8988T (cell line): Measurements from ENCODE around the gene STK11IP.

Source experiments
- DNase-seq: peaks from one replicate; pipeline ENCODE4 v3.0.0; 2011

STK11IP gene

DNA sequence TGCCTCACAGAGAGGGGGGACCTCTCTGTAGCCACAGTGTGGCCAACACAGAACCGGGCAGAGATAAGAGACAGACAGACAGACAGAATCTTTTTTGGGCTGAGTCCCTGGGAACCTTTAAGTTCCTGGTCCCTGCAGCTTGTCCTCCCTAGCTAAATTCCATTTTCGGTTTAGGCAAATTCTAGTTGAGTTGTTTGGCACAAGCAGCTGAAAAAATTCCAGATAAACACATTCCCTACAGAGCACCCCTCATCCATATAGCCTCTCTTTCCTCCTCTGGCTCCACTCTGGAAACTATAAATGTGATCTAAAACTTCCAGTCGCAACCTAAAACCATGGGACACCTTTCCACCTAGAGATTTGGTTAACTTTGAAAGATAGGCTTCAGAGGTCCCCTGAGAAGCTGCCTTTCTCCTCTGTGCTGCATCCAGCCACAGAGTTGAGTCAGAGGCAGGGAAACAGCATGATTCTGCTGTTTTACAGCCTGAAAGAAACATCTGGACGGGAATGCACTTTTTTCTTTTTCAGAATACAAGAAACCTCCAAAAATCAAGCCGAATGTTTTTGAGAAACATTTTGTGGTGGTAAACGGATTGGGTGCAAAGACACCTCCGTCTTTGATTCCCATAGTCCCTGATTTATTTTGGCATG, 60.7 kb downstream of the STK11IP start:
- DNase-seq, result no peak

DNA sequence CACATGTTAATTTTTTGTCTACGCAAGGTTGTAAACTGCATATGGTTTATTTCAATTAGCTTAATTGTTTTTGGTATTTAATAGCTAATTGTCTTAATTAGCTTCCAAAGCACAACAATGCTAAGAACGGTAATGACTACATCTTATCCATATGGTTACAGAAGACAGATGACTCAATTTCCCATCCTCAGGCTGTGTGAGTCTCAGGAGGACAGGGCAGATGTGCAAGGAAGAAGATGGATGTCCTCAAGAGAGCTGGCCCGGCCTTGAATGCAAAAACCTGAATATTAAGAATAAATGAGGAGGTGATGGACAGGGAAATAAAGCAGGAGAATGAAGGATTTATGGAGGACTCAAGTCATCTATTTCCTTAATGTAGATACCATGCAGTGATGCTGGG, 61.2 kb downstream of the STK11IP start:
- DNase-seq, result no peak

DNA sequence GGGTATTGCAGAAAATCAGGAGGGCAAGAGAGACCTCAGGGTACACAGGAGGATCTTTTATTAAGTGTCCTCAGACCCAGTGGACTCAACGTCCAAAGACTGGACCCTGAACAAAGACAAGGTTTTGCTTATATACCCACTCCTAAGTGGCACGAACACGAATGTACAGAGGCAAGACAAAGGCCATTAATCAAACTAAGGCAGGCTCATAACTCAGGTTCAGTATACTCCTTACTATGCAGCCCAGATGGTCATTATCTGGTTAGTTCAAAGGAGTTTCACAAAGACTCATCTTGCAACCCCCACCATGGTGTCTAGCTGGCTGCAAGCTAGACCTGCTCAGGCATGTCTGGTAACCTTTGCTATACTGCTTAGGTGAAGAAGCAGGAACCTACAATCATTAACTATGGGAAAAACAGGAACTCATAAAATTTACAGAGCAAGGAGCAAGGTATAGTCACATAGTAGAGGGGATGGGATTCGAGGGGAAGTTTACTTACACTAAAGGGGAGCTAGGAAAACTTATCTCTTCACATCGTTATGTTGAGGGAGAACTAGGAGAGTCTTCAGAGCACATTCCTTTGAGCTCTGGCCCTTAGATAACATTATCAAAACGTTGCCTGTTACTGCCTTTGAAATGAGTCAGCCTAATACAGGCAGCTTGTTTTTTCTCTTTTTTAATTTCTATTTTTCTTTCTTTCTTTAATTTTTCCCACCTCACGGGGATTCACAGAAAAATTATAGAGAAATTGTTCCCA, 63.7 kb downstream of the STK11IP start:
- DNase-seq, result no peak

DNA sequence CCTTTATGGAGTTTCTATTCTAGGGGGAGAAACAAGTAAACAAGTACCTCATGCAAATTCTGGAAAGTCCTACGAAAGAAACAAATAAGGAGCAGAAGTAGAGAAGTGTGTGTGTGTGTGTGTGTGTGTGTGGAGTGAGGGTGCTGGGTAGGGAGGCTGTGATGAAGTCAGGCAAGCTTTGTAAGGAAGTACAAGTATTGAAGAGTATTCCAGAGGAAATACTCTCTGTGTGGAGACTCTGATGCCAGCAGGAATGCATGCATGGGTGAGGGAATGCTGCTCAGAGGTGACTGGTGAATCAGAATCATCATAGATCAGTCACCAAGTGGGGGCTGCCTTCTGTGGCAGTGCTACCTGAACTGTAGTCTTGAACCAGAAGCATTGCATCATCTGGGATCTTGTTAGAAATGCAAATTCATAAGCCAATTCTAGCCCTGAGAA, 64.3 kb downstream of the STK11IP start:
- DNase-seq, result no peak

DNA sequence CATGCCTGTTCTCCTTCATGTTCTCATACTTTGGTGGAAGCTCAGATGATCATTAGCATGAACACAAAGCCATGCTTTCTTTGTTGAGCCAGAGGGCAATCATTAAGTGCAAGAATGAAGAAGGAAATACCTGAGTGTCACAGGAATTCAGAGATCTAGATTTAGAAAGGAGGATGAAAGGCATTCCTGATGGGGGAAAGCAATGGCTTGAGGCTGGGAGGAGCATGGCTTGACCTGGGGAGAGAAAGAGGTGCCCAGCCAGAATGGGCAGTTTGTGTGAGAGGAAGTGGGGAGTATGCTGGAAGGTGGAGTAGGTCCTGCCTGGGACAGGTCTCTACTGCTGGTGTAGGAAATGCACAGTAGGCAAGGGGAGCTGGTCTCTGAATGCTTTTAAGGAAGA, 64.9 kb downstream of the STK11IP start:
- no peak for DNase-seq

DNA sequence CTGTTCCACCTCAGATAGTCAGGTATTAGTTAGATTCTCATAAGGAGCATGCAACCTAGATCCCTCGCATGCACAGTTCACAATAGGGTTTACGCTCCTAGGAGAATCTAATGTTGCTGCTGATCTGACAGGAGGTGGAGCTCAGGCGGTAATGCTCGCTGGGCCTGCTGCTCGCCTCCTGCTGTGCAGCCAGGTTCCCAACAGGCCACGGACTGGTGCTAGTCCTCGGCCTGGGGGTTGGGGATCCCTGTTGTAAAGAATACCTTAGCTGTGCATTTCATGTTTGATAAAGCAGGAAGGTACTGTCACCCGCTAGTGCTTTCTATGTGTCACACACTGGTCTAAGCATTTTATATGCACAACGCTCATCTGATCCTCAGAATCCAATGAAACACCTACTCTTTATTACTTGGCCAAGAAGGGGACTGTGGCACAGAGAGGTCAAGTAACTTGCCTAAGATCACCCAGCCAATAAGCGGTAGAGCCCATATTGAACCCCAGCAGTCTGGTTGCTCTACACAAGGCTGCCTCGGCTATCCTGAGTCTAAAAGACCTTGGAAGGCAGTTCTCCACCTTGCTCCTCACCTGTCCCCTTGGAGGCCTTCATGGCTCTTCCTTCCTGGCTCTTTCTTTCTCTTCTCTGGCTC, 65.6 kb downstream of the STK11IP start:
- no peak for DNase-seq

DNA sequence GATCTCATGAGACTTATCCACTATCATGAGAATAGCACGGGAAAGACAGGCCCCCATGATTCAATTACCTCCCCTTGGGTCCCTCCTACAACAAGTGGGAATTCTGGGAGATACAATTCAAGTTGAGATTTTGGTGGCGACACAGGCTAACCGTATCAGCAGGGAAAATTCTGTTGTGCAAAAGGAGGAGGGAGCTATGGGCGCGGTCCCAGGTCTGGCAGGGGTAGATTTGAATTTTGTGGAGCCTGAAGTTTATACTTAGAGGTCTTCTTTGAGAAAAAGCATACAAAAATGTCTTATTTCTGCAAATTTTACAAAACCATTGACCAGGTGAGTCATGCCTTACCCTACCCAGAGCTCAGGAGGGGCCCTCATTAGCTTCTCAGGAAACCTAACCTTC, 66.4 kb downstream of the STK11IP start:
- no peak for DNase-seq

DNA sequence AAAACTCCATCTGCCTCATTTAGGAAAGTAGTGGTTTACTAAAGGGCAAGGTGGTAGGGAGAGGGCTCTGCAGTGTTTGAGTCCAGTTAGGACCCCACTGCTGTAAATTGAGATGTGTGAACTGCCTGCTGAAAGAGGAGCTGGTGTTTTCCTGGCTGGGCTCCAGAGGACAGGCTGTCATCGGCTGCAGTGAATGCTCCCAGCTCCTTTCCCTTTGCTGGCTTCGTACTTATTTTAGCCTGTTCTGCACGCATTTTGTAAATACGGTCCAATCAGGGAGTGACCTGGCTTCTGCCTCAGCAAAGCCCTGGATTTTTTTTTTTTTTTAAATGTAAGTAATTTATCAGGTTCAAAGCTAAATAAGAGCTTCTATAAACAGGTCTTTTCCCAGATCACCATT, 67.3 kb downstream of the STK11IP start:
- no peak for DNase-seq

DNA sequence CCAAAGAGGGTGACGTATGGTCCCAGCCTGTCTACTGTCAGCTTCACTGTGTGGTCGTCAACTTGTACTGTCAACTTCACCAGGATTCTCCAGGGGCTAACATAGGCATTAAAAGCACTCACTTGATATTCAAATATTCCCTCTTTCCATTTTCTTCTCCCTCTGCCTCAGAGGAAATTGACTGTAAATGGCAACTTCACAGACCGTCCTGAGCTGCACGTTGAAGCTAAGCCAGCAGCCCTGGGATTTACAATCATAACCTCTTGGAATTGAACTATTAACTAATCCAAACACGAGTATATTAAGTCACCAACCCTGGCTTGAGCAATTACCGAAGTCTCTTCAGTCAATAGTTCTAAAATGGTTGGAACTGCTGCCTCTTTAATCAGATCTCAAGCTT, 68.3 kb downstream of the STK11IP start:
- DNase-seq, result no peak
